Thoracic aorta (tissue), 2 donors: ENCODE results near the gene ZHX3. TPM values are rescaled to one million over a fixed set of nuclear protein-coding genes. Genes with fewer than 3 reads are reported as not detected.

ENCODE experiments used
- ATAC-seq: fragments of 150-250 bp; one replicate; pipeline ENCODE4 v1.8.0; 2017; ENCODE audit warnings: low read depth; ENCODE audit not compliant: insufficient number of reproducible peaks, low FRiP score
- DNase-seq: peaks from one replicate; pipeline ENCODE4 v3.0.0-alpha.2; 2020; ENCODE audit warnings: low spot score
- H3K27ac ChIP-seq, 2 donors: fragments of 200-600 bp; sonication (generic); 1 replicate in 1 of 2; 2 replicates in 1 of 2; pipeline ENCODE4 v1.5.1; 2016; ENCODE audit warnings: mild to moderate bottlenecking in 2 of 2, moderate library complexity in 2 of 2
- H3K27me3 ChIP-seq: fragments of 200-600 bp; sonication (generic); replicated peaks from 2 replicates; pipeline ENCODE4 v1.6.0; 2016; ENCODE audit warnings: mild to moderate bottlenecking; ENCODE audit not compliant: insufficient read depth
- H3K36me3 ChIP-seq: fragments of 200-600 bp; sonication (generic); one replicate; pipeline ENCODE4 v1.5.1; 2016
- H3K4me1 ChIP-seq, 2 donors: fragments of 200-600 bp; sonication (generic); 1 replicate in 1 of 2; 2 replicates in 1 of 2; pipeline versions ENCODE4 v1.5.1 to v1.6.0; 2016; ENCODE audit warnings: low read depth in 2 of 2, mild to moderate bottlenecking in 1 of 2; ENCODE audit not compliant: control insufficient read depth in 1 of 2
- H3K4me3 ChIP-seq: fragments of 200-600 bp; sonication (generic); 2 replicates; pipeline ENCODE4 v1.5.1; 2016; ENCODE audit warnings: mild to moderate bottlenecking
- H3K9me3 ChIP-seq: fragments of 200-600 bp; sonication (generic); 2 replicates; pipeline ENCODE4 v1.5.1; 2016
- total RNA-seq, 2 donors: library from RNA; depleted of rRNA; stranded (reverse); fragments of >200 nt; gene quantifications; one replicate each; pipeline versions ENCODE4 v1.1.0 to v1.2.3, GENCODE V29; 2016
- TF ChIP-seq, protein P1 (sequence below): fragments of 200-600 bp; sonication (generic); IDR thresholded peaks from one replicate; pipeline ENCODE4 v1.5.1; 2019; ENCODE audit warnings: antibody characterized with exemption

ZHX3 gene
- total RNA-seq, 2 donors from 2014 or later, result 60.8 to 74.9 TPM

- no peaks in the 10 kb centered on the region for H3K36me3 ChIP-seq
- H3K27ac ChIP-seq, result peak overlapping the region; percentile 82 to 91
- H3K27me3 ChIP-seq, result no peaks in the 10 kb centered on the region
- H3K4me3 ChIP-seq, result no peak overlapping the region
- DNase-seq (no peak), ATAC-seq (no peak)
- H3K9me3 ChIP-seq, result no peaks in the 10 kb centered on the region
- peaks cover 5 to 16% of the 10 kb centered on the region in 2 donors for H3K4me1 ChIP-seq
- TF ChIP-seq, protein P1, sequence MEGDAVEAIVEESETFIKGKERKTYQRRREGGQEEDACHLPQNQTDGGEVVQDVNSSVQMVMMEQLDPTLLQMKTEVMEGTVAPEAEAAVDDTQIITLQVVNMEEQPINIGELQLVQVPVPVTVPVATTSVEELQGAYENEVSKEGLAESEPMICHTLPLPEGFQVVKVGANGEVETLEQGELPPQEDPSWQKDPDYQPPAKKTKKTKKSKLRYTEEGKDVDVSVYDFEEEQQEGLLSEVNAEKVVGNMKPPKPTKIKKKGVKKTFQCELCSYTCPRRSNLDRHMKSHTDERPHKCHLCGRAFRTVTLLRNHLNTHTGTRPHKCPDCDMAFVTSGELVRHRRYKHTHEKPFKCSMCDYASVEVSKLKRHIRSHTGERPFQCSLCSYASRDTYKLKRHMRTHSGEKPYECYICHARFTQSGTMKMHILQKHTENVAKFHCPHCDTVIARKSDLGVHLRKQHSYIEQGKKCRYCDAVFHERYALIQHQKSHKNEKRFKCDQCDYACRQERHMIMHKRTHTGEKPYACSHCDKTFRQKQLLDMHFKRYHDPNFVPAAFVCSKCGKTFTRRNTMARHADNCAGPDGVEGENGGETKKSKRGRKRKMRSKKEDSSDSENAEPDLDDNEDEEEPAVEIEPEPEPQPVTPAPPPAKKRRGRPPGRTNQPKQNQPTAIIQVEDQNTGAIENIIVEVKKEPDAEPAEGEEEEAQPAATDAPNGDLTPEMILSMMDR, result no peak
Observed at GRCh38 chr20:41330343-41330720, 12.8 kb upstream of the ZHX3 start.

- Histone ChIP-seq H3K4me3 (peak overlapping the region; percentile 21), H3K27me3 (no peaks in the 10 kb centered on the region), H3K36me3 (no peaks in the 10 kb centered on the region), H3K27ac (peak overlapping the region; percentile 82 to 91), H3K9me3 (no peaks in the 10 kb centered on the region), H3K4me1 (peaks cover 5 to 16% of the 10 kb centered on the region in 2 donors)
- DNase-seq (peak; percentile 80), ATAC-seq (peak; percentile 100)
- TF ChIP-seq, protein P1, result no peak
Observed at GRCh38 chr20:41329435-41330342, 12.2 kb upstream of the ZHX3 start.

DNA sequence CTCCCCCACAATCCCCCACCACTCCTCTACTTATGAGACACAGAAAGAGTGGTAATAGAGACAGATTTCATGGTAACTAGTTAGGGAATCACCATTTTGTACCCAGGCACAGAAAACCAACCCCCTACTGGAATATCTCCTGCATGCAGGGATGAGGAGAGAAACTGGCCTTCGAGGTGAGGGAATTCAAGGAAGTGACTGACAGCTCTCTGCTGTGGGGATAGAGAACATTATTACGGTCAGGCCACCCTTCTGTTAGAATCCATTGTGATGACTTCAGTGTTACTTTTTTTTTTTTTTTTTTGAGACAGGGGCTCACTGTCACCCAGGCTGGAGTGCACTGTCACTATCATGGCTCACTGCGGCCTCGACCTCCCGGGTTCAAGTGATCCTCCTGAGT, 9.6 kb upstream of the ZHX3 start:
- Histone ChIP-seq H3K27me3 (no peaks in the 10 kb centered on the region), H3K4me3 (no peak overlapping the region), H3K4me1 (peaks cover 5 to 16% of the 10 kb centered on the region in 2 donors), H3K27ac (no peak overlapping the region), H3K36me3 (no peaks in the 10 kb centered on the region), H3K9me3 (no peaks in the 10 kb centered on the region)
- no peak for ATAC-seq
- no peak for DNase-seq
- TF ChIP-seq, protein P1, result no peak

DNA sequence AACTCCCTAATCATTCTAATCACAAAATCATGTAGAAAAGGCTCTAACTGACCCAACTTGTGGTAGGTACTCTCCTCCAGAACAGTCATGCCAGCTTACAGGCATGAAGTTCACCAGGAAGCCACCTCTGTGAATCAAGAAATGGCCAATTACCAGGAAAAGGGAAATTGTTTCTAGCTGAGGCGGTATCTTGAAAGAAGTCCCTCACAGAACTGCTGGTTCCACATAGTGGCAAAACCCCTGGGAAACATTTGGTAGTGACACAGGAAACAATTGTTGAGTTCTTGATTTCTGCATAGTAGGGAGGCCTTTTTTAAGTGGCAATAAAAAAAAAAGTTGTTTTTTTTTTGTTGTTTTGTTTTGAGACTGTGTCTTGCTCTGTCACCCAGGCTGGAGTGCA, 3.4 kb upstream of the ZHX3 start:
- ATAC-seq (no peak), DNase-seq (no peak)
- no peak overlapping the region for H3K4me3 ChIP-seq
- peaks cover 0 to 13% of the 10 kb centered on the region in 2 donors for H3K4me1 ChIP-seq
- H3K27me3 ChIP-seq, result no peaks in the 10 kb centered on the region
- no peaks in the 10 kb centered on the region for H3K36me3 ChIP-seq
- TF ChIP-seq, protein P1, result no peak
- no peak overlapping the region for H3K27ac ChIP-seq
- no peaks in the 10 kb centered on the region for H3K9me3 ChIP-seq

- TF ChIP-seq, protein P1, result no peak
- Histone ChIP-seq H3K9me3 (no peaks in the 10 kb centered on the region), H3K4me1 (peaks cover 4 to 19% of the 10 kb centered on the region in 2 donors), H3K36me3 (no peaks in the 10 kb centered on the region), H3K4me3 (no peak overlapping the region), H3K27ac (no peak overlapping the region), H3K27me3 (no peaks in the 10 kb centered on the region)
- no peak for DNase-seq
- no peak for ATAC-seq
Observed at GRCh38 chr20:41320441-41320840, 2.9 kb upstream of the ZHX3 start.
